ENCODE results near the gene MMP7.

The MMP7 gene

GRCh38 chr11:102530558-102530957 lies at the start of gene MMP7:
TSS of gene MMP7 (minus strand) at chr11:102530747. CDS start at chr11:102530700, 47 bp downstream.
- no peak for DNase-seq (ENCODE audit: low spot score)

- no peak for DNase-seq (ENCODE audit: low spot score)
These were observed 47.2 kb upstream of the MMP7 start for GRCh38 chr11:102577723-102578122.

- no peak for DNase-seq (ENCODE audit: low spot score)
These were observed 46.6 kb upstream of the MMP7 start for GRCh38 chr11:102577182-102577581.

GRCh38 chr11:102576350-102576749 lies 45.8 kb upstream of the MMP7 start:
- no peak for DNase-seq (ENCODE audit: low spot score)

- no peak for DNase-seq (ENCODE audit: low spot score)
These were observed 44.5 kb upstream of the MMP7 start for GRCh38 chr11:102575012-102575411.

GRCh38 chr11:102573851-102574250 lies 43.3 kb upstream of the MMP7 start:
- DNase-seq (ENCODE audit: low spot score), result no peak

GRCh38 chr11:102572554-102573220 lies 42.1 kb upstream of the MMP7 start:
- no peak for DNase-seq (ENCODE audit: low spot score)

- DNase-seq (ENCODE audit: low spot score), result no peak
These were observed 38.3 kb upstream of the MMP7 start for GRCh38 chr11:102568851-102569250.

- DNase-seq (ENCODE audit: low spot score), result no peak
These were observed 35.6 kb upstream of the MMP7 start for GRCh38 chr11:102566112-102566511.

GRCh38 chr11:102564110-102564509 lies 33.6 kb upstream of the MMP7 start:
- no peak for DNase-seq (ENCODE audit: low spot score)

GRCh38 chr11:102561636-102562035 lies 31.1 kb upstream of the MMP7 start:
- no peak for DNase-seq (ENCODE audit: low spot score)

GRCh38 chr11:102560555-102561011 lies 30.0 kb upstream of the MMP7 start:
- DNase-seq (ENCODE audit: low spot score), result no peak

- no peak for DNase-seq (ENCODE audit: low spot score)
These were observed 29.3 kb upstream of the MMP7 start for GRCh38 chr11:102559839-102560238.

- DNase-seq (ENCODE audit: low spot score), result no peak
These were observed 24.5 kb upstream of the MMP7 start for GRCh38 chr11:102555091-102555490.

GRCh38 chr11:102553835-102554282 lies 23.3 kb upstream of the MMP7 start:
- no peak for DNase-seq (ENCODE audit: low spot score)

- DNase-seq (ENCODE audit: low spot score), result no peak
These were observed 22.1 kb upstream of the MMP7 start for GRCh38 chr11:102552447-102553194.

GRCh38 chr11:102552020-102552419 lies 21.5 kb upstream of the MMP7 start:
- no peak for DNase-seq (ENCODE audit: low spot score)

- no peak for DNase-seq (ENCODE audit: low spot score)
These were observed 20.7 kb upstream of the MMP7 start for GRCh38 chr11:102551169-102551781.

- no peak for DNase-seq (ENCODE audit: low spot score)
These were observed 16.4 kb upstream of the MMP7 start for GRCh38 chr11:102546923-102547471.

- DNase-seq (ENCODE audit: low spot score), result no peak
These were observed 15.9 kb upstream of the MMP7 start for GRCh38 chr11:102546427-102546826.

GRCh38 chr11:102545701-102546100 lies 15.2 kb upstream of the MMP7 start:
- DNase-seq (ENCODE audit: low spot score), result no peak

GRCh38 chr11:102544594-102544993 lies 14.0 kb upstream of the MMP7 start:
- no peak for DNase-seq (ENCODE audit: low spot score)

GRCh38 chr11:102539567-102539966 lies 9.0 kb upstream of the MMP7 start:
- DNase-seq (ENCODE audit: low spot score), result no peak

Measured in ecto neural progenitor cell (in vitro differentiated cells).